ENCODE results near the gene SURF1. TPM values are rescaled to one million over a fixed set of nuclear protein-coding genes. Genes with fewer than 3 reads are reported as not detected.
"Not testable (repeated sequence)": the region's sequence is repeated elsewhere in the genome, so short reads cannot be mapped to it uniquely, and the experiment has no call there.

The SURF1 gene
- total RNA-seq, 1 donor from 2014 or later = 40.8 TPM

DNA sequence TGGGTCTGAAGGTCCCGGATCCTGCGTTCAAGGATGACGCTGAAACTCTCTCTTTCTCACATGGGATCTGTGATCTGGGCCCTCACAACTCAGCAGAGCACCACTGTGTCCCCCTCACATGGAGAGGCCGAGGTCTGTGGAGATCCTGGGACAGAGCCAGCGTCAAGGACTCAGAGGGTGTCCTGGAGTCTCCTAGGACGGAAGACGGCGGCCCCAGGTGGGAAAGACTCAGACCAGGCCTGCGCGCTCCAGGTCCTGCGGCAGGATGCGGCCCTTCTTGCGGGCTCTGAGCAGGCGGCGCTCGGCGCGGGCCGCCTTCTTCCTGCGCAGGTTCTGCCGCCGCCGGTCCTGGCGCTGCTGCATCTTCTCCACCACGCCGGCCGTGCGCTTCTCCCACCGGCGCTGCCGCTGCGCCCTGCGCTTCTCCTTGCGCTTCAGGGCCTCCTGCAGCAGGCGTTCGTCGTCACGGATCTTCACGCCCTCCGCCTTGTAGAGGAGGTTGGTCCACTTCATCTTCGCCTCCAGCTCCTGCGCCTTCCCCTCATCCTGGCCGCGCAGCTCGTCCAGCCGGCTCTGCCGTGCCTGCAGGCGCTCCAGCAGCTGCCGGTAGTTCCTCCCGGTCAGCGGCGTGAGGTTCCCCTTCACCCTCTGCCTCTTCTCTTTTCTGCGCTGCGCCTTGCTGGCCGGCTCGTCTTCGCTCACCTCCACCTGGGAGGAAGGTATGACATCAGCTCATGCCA, 24.5 kb downstream of the SURF1 start:
- Mint-ChIP-seq H3K4me1 (ENCODE audit: unreplicated experiment) (peaks cover 14% of the 10 kb centered on the region), H3K9me3 (no peaks in the 10 kb centered on the region), H3K27ac (no peak overlapping the region), H3K27me3 (no peaks in the 10 kb centered on the region), H3K4me3 (no peak overlapping the region), H3K36me3 (peaks cover 21% of the 10 kb centered on the region)
- no peak for TF ChIP-seq CTCF (conservative IDR thresholded peaks at IDR 0.05)
- DNase-seq (ENCODE audit: extremely low spot score, unreplicated experiment) = no peak

GRCh38 chr9:133331221-133331620, 25.1 kb downstream of the SURF1 start:
- Mint-ChIP-seq H3K4me1 (ENCODE audit: unreplicated experiment) (peaks cover 14% of the 10 kb centered on the region), H3K4me3 (no peak overlapping the region)

GRCh38 chr9:133329306-133330156, 26.8 kb downstream of the SURF1 start:
- DNase-seq (ENCODE audit: extremely low spot score, unreplicated experiment); H3K27me3 Mint-ChIP-seq; H3K4me1 Mint-ChIP-seq (ENCODE audit: unreplicated experiment); H3K4me3 Mint-ChIP-seq; H3K9me3 Mint-ChIP-seq: not testable (repeated sequence)
- peaks cover 16% of the 10 kb centered on the region for H3K36me3 Mint-ChIP-seq
- H3K27ac Mint-ChIP-seq = peak overlapping the region; percentile 74
- peak; percentile 72 for TF ChIP-seq CTCF (conservative IDR thresholded peaks at IDR 0.05)

More at GRCh38 chr9:133331221-133331620, 25.1 kb downstream of the SURF1 start:
- Mint-ChIP-seq H3K36me3 (peaks cover 21% of the 10 kb centered on the region), H3K27me3 (no peaks in the 10 kb centered on the region), H3K27ac (no peak overlapping the region), H3K9me3 (no peaks in the 10 kb centered on the region)
- no peak for TF ChIP-seq CTCF (conservative IDR thresholded peaks at IDR 0.05)
- no peak for DNase-seq (ENCODE audit: extremely low spot score, unreplicated experiment)

GRCh38 chr9:133327834-133328484, 28.3 kb downstream of the SURF1 start:
- Mint-ChIP-seq H3K27me3 (no peaks in the 10 kb centered on the region), H3K36me3 (peaks cover 16% of the 10 kb centered on the region), H3K27ac (no peak overlapping the region), H3K9me3 (peaks cover 5% of the 10 kb centered on the region), H3K4me1 (ENCODE audit: unreplicated experiment) (no peaks in the 10 kb centered on the region), H3K4me3 (no peak overlapping the region)
- TF ChIP-seq CTCF (conservative IDR thresholded peaks at IDR 0.05) = no peak
- no peak for DNase-seq (ENCODE audit: extremely low spot score, unreplicated experiment)

DNA sequence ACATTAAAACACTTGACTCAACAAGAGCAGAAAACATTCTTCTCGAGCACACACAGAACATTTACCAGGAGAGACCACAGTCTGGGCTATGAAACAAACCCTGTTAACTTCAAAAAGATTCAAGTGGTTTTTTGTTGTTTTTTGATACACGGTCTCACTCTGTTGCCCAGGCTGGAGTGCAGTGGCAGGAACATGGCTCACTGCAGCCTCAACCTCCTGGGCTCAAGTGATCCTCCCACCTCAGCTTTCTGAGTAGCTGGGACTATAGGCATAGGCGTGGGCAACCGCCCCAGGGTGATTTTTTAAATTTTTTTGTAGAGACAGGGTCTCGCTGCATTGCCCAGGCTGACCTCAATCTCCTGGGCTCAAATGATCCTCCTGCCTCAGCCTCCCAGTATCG, 29.3 kb downstream of the SURF1 start:
- H3K27me3 Mint-ChIP-seq; H3K4me1 Mint-ChIP-seq (ENCODE audit: unreplicated experiment); DNase-seq (ENCODE audit: extremely low spot score, unreplicated experiment); H3K27ac Mint-ChIP-seq; H3K9me3 Mint-ChIP-seq; H3K4me3 Mint-ChIP-seq: not testable (repeated sequence)
- peaks cover 16% of the 10 kb centered on the region for H3K36me3 Mint-ChIP-seq
